ENCODE data around the gene HEPHL1.

Gene HEPHL1

GRCh38 chr11:94018721-94019120 lies 2.4 kb upstream of the HEPHL1 start:
- Histone ChIP-seq H3K36me3 (ENCODE audit: control insufficient read depth in 2 of 2, insufficient read depth in 2 of 2, low read length in 2 of 2) (no peaks in the 10 kb centered on the region), H3K27ac (ENCODE audit: low read length) (no peak overlapping the region), H3K4me3 (ENCODE audit: low read length in 2 of 2) (no peak overlapping the region), H3K9me3 (ENCODE audit: control insufficient read depth in 2 of 2, low read length in 2 of 2) (no peaks in the 10 kb centered on the region), H3K9ac (ENCODE audit: low read length in 2 of 2) (no peak overlapping the region), H3K4me1 (ENCODE audit: control insufficient read depth, insufficient read depth, low read length) (no peaks in the 10 kb centered on the region), H3K27me3 (ENCODE audit: control insufficient read depth in 1 of 2, insufficient read depth in 2 of 2, low read length in 2 of 2) (no peaks in the 10 kb centered on the region)

GRCh38 chr11:94023856-94024255 lies 2.7 kb downstream of the HEPHL1 start:
- no peak overlapping the region for H3K27ac ChIP-seq (ENCODE audit: low read length)
- H3K36me3 ChIP-seq (ENCODE audit: control insufficient read depth in 2 of 2, insufficient read depth in 2 of 2, low read length in 2 of 2): no peaks in the 10 kb centered on the region
- H3K4me3 ChIP-seq (ENCODE audit: low read length in 2 of 2): no peak overlapping the region
- peaks cover 0 to 10% of the 10 kb centered on the region in 2 donors for H3K9me3 ChIP-seq (ENCODE audit: control insufficient read depth in 2 of 2, low read length in 2 of 2)
- no peaks in the 10 kb centered on the region for H3K4me1 ChIP-seq (ENCODE audit: control insufficient read depth, insufficient read depth, low read length)
- H3K27me3 ChIP-seq (ENCODE audit: control insufficient read depth in 1 of 2, insufficient read depth in 2 of 2, low read length in 2 of 2): no peaks in the 10 kb centered on the region
- H3K9ac ChIP-seq (ENCODE audit: low read length in 2 of 2): no peak overlapping the region

- Histone ChIP-seq H3K27ac (ENCODE audit: low read length) (no peak overlapping the region), H3K9ac (ENCODE audit: low read length in 2 of 2) (no peak overlapping the region), H3K4me3 (ENCODE audit: low read length in 2 of 2) (no peak overlapping the region), H3K27me3 (ENCODE audit: control insufficient read depth in 1 of 2, insufficient read depth in 2 of 2, low read length in 2 of 2) (no peaks in the 10 kb centered on the region), H3K36me3 (ENCODE audit: control insufficient read depth in 2 of 2, insufficient read depth in 2 of 2, low read length in 2 of 2) (no peaks in the 10 kb centered on the region), H3K9me3 (ENCODE audit: control insufficient read depth in 2 of 2, low read length in 2 of 2) (peaks cover 0 to 10% of the 10 kb centered on the region in 2 donors), H3K4me1 (ENCODE audit: control insufficient read depth, insufficient read depth, low read length) (no peaks in the 10 kb centered on the region)
These were observed 3.4 kb downstream of the HEPHL1 start for GRCh38 chr11:94024547-94024946.

- Histone ChIP-seq H3K4me1 (ENCODE audit: control insufficient read depth, insufficient read depth, low read length) (no peaks in the 10 kb centered on the region), H3K27me3 (ENCODE audit: control insufficient read depth in 1 of 2, insufficient read depth in 2 of 2, low read length in 2 of 2) (no peaks in the 10 kb centered on the region), H3K36me3 (ENCODE audit: control insufficient read depth in 2 of 2, insufficient read depth in 2 of 2, low read length in 2 of 2) (no peaks in the 10 kb centered on the region), H3K27ac (ENCODE audit: low read length) (no peak overlapping the region), H3K4me3 (ENCODE audit: low read length in 2 of 2) (no peak overlapping the region), H3K9me3 (ENCODE audit: control insufficient read depth in 2 of 2, low read length in 2 of 2) (peaks cover 0 to 13% of the 10 kb centered on the region in 2 donors), H3K9ac (ENCODE audit: low read length in 2 of 2) (no peak overlapping the region)
These were observed 4.7 kb downstream of the HEPHL1 start for GRCh38 chr11:94025690-94026394.

- Histone ChIP-seq H3K9me3 (ENCODE audit: control insufficient read depth in 2 of 2, low read length in 2 of 2) (peaks cover 0 to 13% of the 10 kb centered on the region in 2 donors), H3K4me3 (ENCODE audit: low read length in 2 of 2) (no peak overlapping the region), H3K27ac (ENCODE audit: low read length) (no peak overlapping the region), H3K9ac (ENCODE audit: low read length in 2 of 2) (no peak overlapping the region), H3K36me3 (ENCODE audit: control insufficient read depth in 2 of 2, insufficient read depth in 2 of 2, low read length in 2 of 2) (no peaks in the 10 kb centered on the region), H3K4me1 (ENCODE audit: control insufficient read depth, insufficient read depth, low read length) (no peaks in the 10 kb centered on the region), H3K27me3 (ENCODE audit: control insufficient read depth in 1 of 2, insufficient read depth in 2 of 2, low read length in 2 of 2) (no peaks in the 10 kb centered on the region)
These were observed 6.1 kb downstream of the HEPHL1 start for GRCh38 chr11:94027210-94027609.

GRCh38 chr11:94028436-94028835 lies 7.3 kb downstream of the HEPHL1 start:
- H3K27me3 ChIP-seq (ENCODE audit: control insufficient read depth in 1 of 2, insufficient read depth in 2 of 2, low read length in 2 of 2): no peaks in the 10 kb centered on the region
- no peaks in the 10 kb centered on the region for H3K4me1 ChIP-seq (ENCODE audit: control insufficient read depth, insufficient read depth, low read length)
- no peak overlapping the region for H3K4me3 ChIP-seq (ENCODE audit: low read length in 2 of 2)
- H3K9ac ChIP-seq (ENCODE audit: low read length in 2 of 2): no peak overlapping the region
- H3K9me3 ChIP-seq (ENCODE audit: control insufficient read depth in 2 of 2, low read length in 2 of 2): peaks cover 0 to 13% of the 10 kb centered on the region in 2 donors
- no peak overlapping the region for H3K27ac ChIP-seq (ENCODE audit: low read length)
- no peaks in the 10 kb centered on the region for H3K36me3 ChIP-seq (ENCODE audit: control insufficient read depth in 2 of 2, insufficient read depth in 2 of 2, low read length in 2 of 2)

- peaks cover 0 to 16% of the 10 kb centered on the region in 2 donors for H3K9me3 ChIP-seq (ENCODE audit: control insufficient read depth in 2 of 2, low read length in 2 of 2)
- no peaks in the 10 kb centered on the region for H3K36me3 ChIP-seq (ENCODE audit: control insufficient read depth in 2 of 2, insufficient read depth in 2 of 2, low read length in 2 of 2)
- H3K27me3 ChIP-seq (ENCODE audit: control insufficient read depth in 1 of 2, insufficient read depth in 2 of 2, low read length in 2 of 2): no peaks in the 10 kb centered on the region
These were observed 8.9 kb downstream of the HEPHL1 start for GRCh38 chr11:94030059-94030458.

GRCh38 chr11:94031625-94032024 lies 10.5 kb downstream of the HEPHL1 start:
- Histone ChIP-seq H3K9me3 (ENCODE audit: control insufficient read depth in 2 of 2, low read length in 2 of 2) (peaks cover 0 to 12% of the 10 kb centered on the region in 2 donors), H3K4me3 (ENCODE audit: low read length in 2 of 2) (no peak overlapping the region), H3K27ac (ENCODE audit: low read length) (no peak overlapping the region), H3K4me1 (ENCODE audit: control insufficient read depth, insufficient read depth, low read length) (no peaks in the 10 kb centered on the region), H3K27me3 (ENCODE audit: control insufficient read depth in 1 of 2, insufficient read depth in 2 of 2, low read length in 2 of 2) (no peaks in the 10 kb centered on the region), H3K36me3 (ENCODE audit: control insufficient read depth in 2 of 2, insufficient read depth in 2 of 2, low read length in 2 of 2) (no peaks in the 10 kb centered on the region), H3K9ac (ENCODE audit: low read length in 2 of 2) (no peak overlapping the region)

More at GRCh38 chr11:94030059-94030458, 8.9 kb downstream of the HEPHL1 start:
- Histone ChIP-seq H3K27ac (ENCODE audit: low read length) (no peak overlapping the region), H3K4me1 (ENCODE audit: control insufficient read depth, insufficient read depth, low read length) (no peaks in the 10 kb centered on the region), H3K9ac (ENCODE audit: low read length in 2 of 2) (no peak overlapping the region), H3K4me3 (ENCODE audit: low read length in 2 of 2) (no peak overlapping the region)

- no peak overlapping the region for H3K9ac ChIP-seq (ENCODE audit: low read length in 2 of 2)
- peaks cover 0 to 7% of the 10 kb centered on the region in 2 donors for H3K9me3 ChIP-seq (ENCODE audit: control insufficient read depth in 2 of 2, low read length in 2 of 2)
- H3K4me3 ChIP-seq (ENCODE audit: low read length in 2 of 2): no peak overlapping the region
These were observed 10.9 kb downstream of the HEPHL1 start for GRCh38 chr11:94032066-94032465.

GRCh38 chr11:94032725-94033124 lies 11.6 kb downstream of the HEPHL1 start:
- H3K4me3 ChIP-seq (ENCODE audit: low read length in 2 of 2): no peak overlapping the region
- peaks cover 0 to 6% of the 10 kb centered on the region in 2 donors for H3K9me3 ChIP-seq (ENCODE audit: control insufficient read depth in 2 of 2, low read length in 2 of 2)
- H3K27me3 ChIP-seq (ENCODE audit: control insufficient read depth in 1 of 2, insufficient read depth in 2 of 2, low read length in 2 of 2): no peaks in the 10 kb centered on the region
- no peak overlapping the region for H3K27ac ChIP-seq (ENCODE audit: low read length)
- no peak overlapping the region for H3K9ac ChIP-seq (ENCODE audit: low read length in 2 of 2)
- no peaks in the 10 kb centered on the region for H3K4me1 ChIP-seq (ENCODE audit: control insufficient read depth, insufficient read depth, low read length)
- no peaks in the 10 kb centered on the region for H3K36me3 ChIP-seq (ENCODE audit: control insufficient read depth in 2 of 2, insufficient read depth in 2 of 2, low read length in 2 of 2)

More at GRCh38 chr11:94032066-94032465, 10.9 kb downstream of the HEPHL1 start:
- Histone ChIP-seq H3K4me1 (ENCODE audit: control insufficient read depth, insufficient read depth, low read length) (no peaks in the 10 kb centered on the region), H3K27me3 (ENCODE audit: control insufficient read depth in 1 of 2, insufficient read depth in 2 of 2, low read length in 2 of 2) (no peaks in the 10 kb centered on the region), H3K36me3 (ENCODE audit: control insufficient read depth in 2 of 2, insufficient read depth in 2 of 2, low read length in 2 of 2) (no peaks in the 10 kb centered on the region), H3K27ac (ENCODE audit: low read length) (no peak overlapping the region)

GRCh38 chr11:94034207-94034606 lies 13.1 kb downstream of the HEPHL1 start:
- H3K9me3 ChIP-seq (ENCODE audit: control insufficient read depth in 2 of 2, low read length in 2 of 2): peaks cover 0 to 6% of the 10 kb centered on the region in 2 donors
- H3K4me1 ChIP-seq (ENCODE audit: control insufficient read depth, insufficient read depth, low read length): no peaks in the 10 kb centered on the region
- no peak overlapping the region for H3K27ac ChIP-seq (ENCODE audit: low read length)
- H3K9ac ChIP-seq (ENCODE audit: low read length in 2 of 2): no peak overlapping the region
- no peaks in the 10 kb centered on the region for H3K36me3 ChIP-seq (ENCODE audit: control insufficient read depth in 2 of 2, insufficient read depth in 2 of 2, low read length in 2 of 2)
- no peak overlapping the region for H3K4me3 ChIP-seq (ENCODE audit: low read length in 2 of 2)
- H3K27me3 ChIP-seq (ENCODE audit: control insufficient read depth in 1 of 2, insufficient read depth in 2 of 2, low read length in 2 of 2): no peaks in the 10 kb centered on the region
